HL-60 (cell line): ENCODE data around the gene ITSN2.
A peak's percentile ranks its signal among the peaks of the same experiment; 100 is the strongest.

Source experiments
- DNase-seq, 2 experiments: peaks; one replicate each; pipeline ENCODE4 v3.0.0-alpha.2; 2010 to 2020; ENCODE audit warnings: low read depth in 1 of 2, low spot score in 1 of 2
- H3K27ac ChIP-seq: fragments of 250-450 bp; sonication (Bioruptor Pico); replicated peaks from 2 replicates; pipeline ENCODE4 v1.5.1; 2020; ENCODE audit warnings: mild to moderate bottlenecking, moderate library complexity
- H3K27me3 ChIP-seq: fragments of 250-450 bp; sonication (Bioruptor Pico); 2 replicates; pipeline ENCODE4 v1.5.1; 2021; ENCODE audit warnings: mild to moderate bottlenecking, moderate library complexity; ENCODE audit not compliant: insufficient read depth, poor library complexity, severe bottlenecking
- H3K4me3 ChIP-seq: replicated peaks from 2 replicates; pipeline ENCODE4 v1.5.1; 2011; ENCODE audit warnings: mild to moderate bottlenecking, control low read depth, low read length; ENCODE audit not compliant: insufficient read depth
- GABPA ChIP-seq: IDR thresholded peaks from 2 replicates; pipeline ENCODE4 v1.6.1; 2012; ENCODE audit warnings: low read depth
- POLR2AphosphoS5 ChIP-seq: IDR thresholded peaks from 2 replicates; pipeline ENCODE4 v1.6.1; 2012; ENCODE audit warnings: low read depth
- SPI1 ChIP-seq: IDR thresholded peaks from 2 replicates; pipeline ENCODE4 v1.6.1; 2012; ENCODE audit warnings: low read depth, mild to moderate bottlenecking, borderline replicate concordance
- TF ChIP-seq, protein P1 (sequence below): IDR thresholded peaks from one replicate; pipeline ENCODE4 v1.5.1; 2011; ENCODE audit warnings: low read length, control low read depth, inconsistent platforms; ENCODE audit not compliant: insufficient read depth
- TF ChIP-seq, protein P2 (sequence below): IDR thresholded peaks from 2 replicates; pipeline ENCODE4 v1.6.1; 2012; ENCODE audit warnings: low read depth; ENCODE audit not compliant: insufficient replicate concordance

ITSN2 gene

DNA sequence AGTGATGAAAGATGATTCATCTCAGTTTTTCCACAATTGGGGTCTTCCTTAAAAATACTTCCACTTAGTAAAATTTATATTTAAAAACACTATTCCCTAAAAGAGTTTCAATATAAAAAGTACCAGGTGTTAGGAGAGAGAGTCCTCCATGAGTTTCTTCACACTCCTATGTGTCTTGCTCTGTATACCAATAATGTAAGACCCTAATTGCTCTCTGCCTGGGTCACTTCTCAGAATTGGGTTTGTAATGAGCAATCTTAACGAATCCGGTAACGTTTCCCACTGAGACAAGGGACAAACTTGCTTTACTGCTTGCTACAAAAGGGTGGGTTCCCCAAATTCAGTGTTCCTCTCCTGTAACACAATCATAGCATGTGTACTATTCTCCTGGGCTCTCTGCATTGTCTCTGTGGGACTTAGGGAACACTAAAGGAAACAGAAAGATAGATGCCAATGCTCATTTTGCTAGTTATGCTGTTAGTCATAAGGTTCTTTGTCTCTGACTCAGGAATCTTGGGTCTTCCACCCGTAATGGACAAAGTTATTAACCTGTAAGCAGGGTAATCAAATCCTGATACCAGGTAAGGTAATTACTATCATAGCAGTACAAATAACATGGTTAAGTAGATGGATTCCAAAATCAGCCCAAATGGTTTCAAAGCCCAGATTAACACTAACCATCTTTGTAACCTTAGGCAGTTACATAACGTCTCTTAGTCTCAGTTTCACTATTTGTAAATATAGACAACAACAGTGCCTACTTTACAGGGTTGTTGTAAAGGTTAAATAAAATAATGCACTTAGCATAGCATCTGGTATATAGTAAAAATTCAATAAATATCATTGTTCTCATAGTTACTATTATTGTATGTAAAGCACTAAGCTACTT lies 46.3 kb downstream of the ITSN2 start:
- DNase-seq: no peak
- H3K27me3 ChIP-seq: no peaks in the 10 kb centered on the region
- no peak overlapping the region for H3K4me3 ChIP-seq
- no peak overlapping the region for H3K27ac ChIP-seq
- TF ChIP-seq GABPA: no peak
- TF ChIP-seq SPI1: no peak
- TF ChIP-seq, protein P1, sequence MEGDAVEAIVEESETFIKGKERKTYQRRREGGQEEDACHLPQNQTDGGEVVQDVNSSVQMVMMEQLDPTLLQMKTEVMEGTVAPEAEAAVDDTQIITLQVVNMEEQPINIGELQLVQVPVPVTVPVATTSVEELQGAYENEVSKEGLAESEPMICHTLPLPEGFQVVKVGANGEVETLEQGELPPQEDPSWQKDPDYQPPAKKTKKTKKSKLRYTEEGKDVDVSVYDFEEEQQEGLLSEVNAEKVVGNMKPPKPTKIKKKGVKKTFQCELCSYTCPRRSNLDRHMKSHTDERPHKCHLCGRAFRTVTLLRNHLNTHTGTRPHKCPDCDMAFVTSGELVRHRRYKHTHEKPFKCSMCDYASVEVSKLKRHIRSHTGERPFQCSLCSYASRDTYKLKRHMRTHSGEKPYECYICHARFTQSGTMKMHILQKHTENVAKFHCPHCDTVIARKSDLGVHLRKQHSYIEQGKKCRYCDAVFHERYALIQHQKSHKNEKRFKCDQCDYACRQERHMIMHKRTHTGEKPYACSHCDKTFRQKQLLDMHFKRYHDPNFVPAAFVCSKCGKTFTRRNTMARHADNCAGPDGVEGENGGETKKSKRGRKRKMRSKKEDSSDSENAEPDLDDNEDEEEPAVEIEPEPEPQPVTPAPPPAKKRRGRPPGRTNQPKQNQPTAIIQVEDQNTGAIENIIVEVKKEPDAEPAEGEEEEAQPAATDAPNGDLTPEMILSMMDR: no peak
- TF ChIP-seq, protein P2, sequence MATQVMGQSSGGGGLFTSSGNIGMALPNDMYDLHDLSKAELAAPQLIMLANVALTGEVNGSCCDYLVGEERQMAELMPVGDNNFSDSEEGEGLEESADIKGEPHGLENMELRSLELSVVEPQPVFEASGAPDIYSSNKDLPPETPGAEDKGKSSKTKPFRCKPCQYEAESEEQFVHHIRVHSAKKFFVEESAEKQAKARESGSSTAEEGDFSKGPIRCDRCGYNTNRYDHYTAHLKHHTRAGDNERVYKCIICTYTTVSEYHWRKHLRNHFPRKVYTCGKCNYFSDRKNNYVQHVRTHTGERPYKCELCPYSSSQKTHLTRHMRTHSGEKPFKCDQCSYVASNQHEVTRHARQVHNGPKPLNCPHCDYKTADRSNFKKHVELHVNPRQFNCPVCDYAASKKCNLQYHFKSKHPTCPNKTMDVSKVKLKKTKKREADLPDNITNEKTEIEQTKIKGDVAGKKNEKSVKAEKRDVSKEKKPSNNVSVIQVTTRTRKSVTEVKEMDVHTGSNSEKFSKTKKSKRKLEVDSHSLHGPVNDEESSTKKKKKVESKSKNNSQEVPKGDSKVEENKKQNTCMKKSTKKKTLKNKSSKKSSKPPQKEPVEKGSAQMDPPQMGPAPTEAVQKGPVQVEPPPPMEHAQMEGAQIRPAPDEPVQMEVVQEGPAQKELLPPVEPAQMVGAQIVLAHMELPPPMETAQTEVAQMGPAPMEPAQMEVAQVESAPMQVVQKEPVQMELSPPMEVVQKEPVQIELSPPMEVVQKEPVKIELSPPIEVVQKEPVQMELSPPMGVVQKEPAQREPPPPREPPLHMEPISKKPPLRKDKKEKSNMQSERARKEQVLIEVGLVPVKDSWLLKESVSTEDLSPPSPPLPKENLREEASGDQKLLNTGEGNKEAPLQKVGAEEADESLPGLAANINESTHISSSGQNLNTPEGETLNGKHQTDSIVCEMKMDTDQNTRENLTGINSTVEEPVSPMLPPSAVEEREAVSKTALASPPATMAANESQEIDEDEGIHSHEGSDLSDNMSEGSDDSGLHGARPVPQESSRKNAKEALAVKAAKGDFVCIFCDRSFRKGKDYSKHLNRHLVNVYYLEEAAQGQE: no peak
- no peak for TF ChIP-seq POLR2AphosphoS5

DNA sequence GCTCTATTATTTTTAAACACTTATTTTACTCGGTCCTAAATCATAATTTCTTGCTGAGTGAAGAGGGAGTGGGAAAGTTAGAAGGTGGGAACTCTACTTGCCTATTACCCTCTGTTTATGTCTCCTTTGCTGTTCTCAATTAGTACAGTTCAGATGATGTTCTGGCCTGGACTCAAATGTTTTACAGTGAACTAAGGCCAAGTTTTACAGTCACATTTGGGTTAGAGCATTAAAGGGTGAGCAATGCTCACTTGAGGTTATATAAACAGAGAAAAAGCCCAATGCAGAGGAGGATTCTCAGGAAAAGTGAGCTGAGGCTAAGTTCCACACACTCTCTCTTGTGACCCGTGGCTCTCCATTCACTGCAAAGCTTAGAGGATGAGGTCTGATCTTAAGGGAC lies 52.4 kb downstream of the ITSN2 start:
- H3K4me3 ChIP-seq: no peak overlapping the region
- H3K27me3 ChIP-seq: no peaks in the 10 kb centered on the region
- no peak for DNase-seq
- TF ChIP-seq POLR2AphosphoS5 (no peak), GABPA (no peak), SPI1 (no peak)
- H3K27ac ChIP-seq: no peak overlapping the region

DNA sequence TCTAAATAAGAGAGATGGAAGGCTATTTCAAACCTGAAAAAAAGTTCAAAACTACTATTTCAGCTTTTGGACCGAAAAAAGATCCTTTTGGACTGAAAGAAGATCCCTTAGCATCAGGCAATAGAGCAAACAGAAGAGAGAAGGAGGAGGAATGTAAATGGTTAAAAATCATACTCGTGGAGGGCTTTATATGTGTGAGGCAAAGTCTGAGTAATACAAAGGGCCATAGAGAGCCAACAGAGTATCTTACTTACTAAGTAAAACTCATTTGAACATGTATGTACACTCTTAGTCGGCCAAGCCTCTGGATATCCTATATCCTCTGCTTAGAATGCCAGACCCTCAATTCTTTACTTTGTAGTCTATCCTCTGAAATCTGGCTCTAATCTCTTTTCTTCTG lies 55.7 kb downstream of the ITSN2 start:
- no peaks in the 10 kb centered on the region for H3K27me3 ChIP-seq
- DNase-seq: no peak
- H3K27ac ChIP-seq: no peak overlapping the region
- TF ChIP-seq POLR2AphosphoS5: no peak
- TF ChIP-seq, protein P2: no peak
- TF ChIP-seq SPI1: no peak
- TF ChIP-seq, protein P1: no peak
- TF ChIP-seq GABPA: no peak
- no peak overlapping the region for H3K4me3 ChIP-seq

DNA sequence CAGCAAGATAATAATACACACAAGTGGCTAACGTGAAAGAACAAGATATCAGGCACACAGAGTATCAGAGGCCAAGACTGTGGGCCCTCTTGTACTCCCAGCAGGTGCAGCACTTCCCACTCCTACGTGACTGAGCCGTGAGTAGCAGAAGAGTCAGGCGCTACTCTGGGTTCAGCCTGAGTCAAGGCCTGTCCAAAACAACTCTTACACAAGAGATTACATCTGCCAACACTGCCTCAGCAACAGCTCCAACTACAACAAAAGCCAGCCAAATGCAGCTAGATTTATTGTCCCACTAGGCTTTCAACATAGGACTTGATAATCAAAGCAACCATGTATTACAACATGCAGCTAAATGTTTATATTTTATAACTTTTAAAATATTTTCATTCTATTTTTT lies 56.2 kb downstream of the ITSN2 start:
- TF ChIP-seq SPI1: no peak
- TF ChIP-seq POLR2AphosphoS5: no peak
- TF ChIP-seq GABPA: no peak
- TF ChIP-seq, protein P1: no peak
- peak in 1 of 2 experiments; percentile 25 for DNase-seq
- no peaks in the 10 kb centered on the region for H3K27me3 ChIP-seq
- H3K4me3 ChIP-seq: no peak overlapping the region
- H3K27ac ChIP-seq: no peak overlapping the region
